ENCODE measurements around the gene ASAP3. TPM values are rescaled to one million over a fixed set of nuclear protein-coding genes. Genes with fewer than 3 reads are reported as not detected.

ASAP3 gene
- total and polyA plus RNA-seq, 2 donors (not counting 3 experiments of a cell fraction or from before 2014, with no cell fraction given), result 12.5 to 14.2 TPM

DNA sequence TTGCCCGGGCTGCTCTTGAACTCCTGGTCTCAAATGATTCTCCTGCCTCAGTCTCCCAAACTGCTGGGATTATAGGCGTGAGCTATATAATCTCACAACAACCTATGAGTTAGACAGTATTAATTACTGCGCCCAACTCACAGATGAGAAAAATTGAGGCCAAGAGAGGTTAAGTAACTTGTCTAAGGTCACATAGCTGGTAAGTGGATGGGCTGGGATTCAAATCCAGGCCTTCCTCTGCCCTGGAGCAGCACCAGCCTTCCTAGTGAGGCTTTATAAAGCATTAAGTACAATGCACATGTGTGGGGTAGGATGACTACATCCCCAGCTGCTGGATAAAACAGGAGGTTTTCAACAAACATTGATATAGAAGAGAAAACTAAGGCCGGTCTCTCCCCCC is 31.9 kb upstream of the ASAP3 start:
- no peaks in the 10 kb centered on the region for H4K20me1 ChIP-seq (replicated peaks; ENCODE audit: control insufficient read depth, extremely low read depth, insufficient read depth, low read length)
- POLR2A ChIA-PET, result no interaction called here
- TF ChIP-seq, protein P1, sequence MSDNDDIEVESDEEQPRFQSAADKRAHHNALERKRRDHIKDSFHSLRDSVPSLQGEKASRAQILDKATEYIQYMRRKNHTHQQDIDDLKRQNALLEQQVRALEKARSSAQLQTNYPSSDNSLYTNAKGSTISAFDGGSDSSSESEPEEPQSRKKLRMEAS (IDR thresholded peaks at IDR 0.05; ENCODE audit: insufficient read depth, insufficient read length), result no peak
- TF ChIP-seq POLR2AphosphoS5 (IDR thresholded peaks at IDR 0.05; ENCODE audit: insufficient read depth, low read depth, low read length) (no peak), POLR2A (IDR thresholded peaks at IDR 0.05; ENCODE audit: low read depth, low read length) (no peak), JUN (IDR thresholded peaks at IDR 0.05; ENCODE audit: borderline replicate concordance, insufficient read depth, insufficient read length, low read depth) (no peak), EZH2 (IDR thresholded peaks at IDR 0.05; ENCODE audit: borderline replicate concordance, low read depth, low read length, severe bottlenecking) (no peak), GATA2 (IDR thresholded peaks at IDR 0.05; ENCODE audit: insufficient read depth, insufficient read length, low read depth, low read length) (no peak), FOS (IDR thresholded peaks at IDR 0.05; ENCODE audit: borderline replicate concordance, insufficient read depth, low read length) (no peak), MYC (IDR thresholded peaks at IDR 0.05; ENCODE audit: low read depth, low read length) (no peak)
- TF ChIP-seq, protein P2, sequence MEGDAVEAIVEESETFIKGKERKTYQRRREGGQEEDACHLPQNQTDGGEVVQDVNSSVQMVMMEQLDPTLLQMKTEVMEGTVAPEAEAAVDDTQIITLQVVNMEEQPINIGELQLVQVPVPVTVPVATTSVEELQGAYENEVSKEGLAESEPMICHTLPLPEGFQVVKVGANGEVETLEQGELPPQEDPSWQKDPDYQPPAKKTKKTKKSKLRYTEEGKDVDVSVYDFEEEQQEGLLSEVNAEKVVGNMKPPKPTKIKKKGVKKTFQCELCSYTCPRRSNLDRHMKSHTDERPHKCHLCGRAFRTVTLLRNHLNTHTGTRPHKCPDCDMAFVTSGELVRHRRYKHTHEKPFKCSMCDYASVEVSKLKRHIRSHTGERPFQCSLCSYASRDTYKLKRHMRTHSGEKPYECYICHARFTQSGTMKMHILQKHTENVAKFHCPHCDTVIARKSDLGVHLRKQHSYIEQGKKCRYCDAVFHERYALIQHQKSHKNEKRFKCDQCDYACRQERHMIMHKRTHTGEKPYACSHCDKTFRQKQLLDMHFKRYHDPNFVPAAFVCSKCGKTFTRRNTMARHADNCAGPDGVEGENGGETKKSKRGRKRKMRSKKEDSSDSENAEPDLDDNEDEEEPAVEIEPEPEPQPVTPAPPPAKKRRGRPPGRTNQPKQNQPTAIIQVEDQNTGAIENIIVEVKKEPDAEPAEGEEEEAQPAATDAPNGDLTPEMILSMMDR (IDR thresholded peaks at IDR 0.05; ENCODE audit: extremely low read depth in 1 of 2, insufficient read depth in 1 of 2, low read depth in 1 of 2, low read length in 2 of 2), result no peak

More for the DNA sequence above, 31.9 kb upstream of the ASAP3 start:
- H3K27me3 ChIP-seq (ENCODE audit: control insufficient read depth in 2 of 2, insufficient read depth in 2 of 2, low read length in 2 of 2), result no peaks in the 10 kb centered on the region
- CTCF ChIA-PET, result interaction anchor here (0.5 to 3.3 kb wide), 3 partner anchors 16 to 142 kb away, joined by 3 to 21 read pairs (median 4); no protein-coding TSS in a partner anchor
- H3K4me3 ChIP-seq (replicated peaks in 1 of 3; ENCODE audit: insufficient read depth in 1 of 3, low read depth in 1 of 3, low read length in 3 of 3), result no peak overlapping the region
- no peaks in the 10 kb centered on the region for H3K79me2 ChIP-seq (ENCODE audit: control insufficient read depth, insufficient read depth, low read length)
- H3K4me1 ChIP-seq (ENCODE audit: control insufficient read depth, extremely low read depth, insufficient read depth, low read length), result no peaks in the 10 kb centered on the region
- no peaks in the 10 kb centered on the region for H3K9me1 ChIP-seq (replicated peaks; ENCODE audit: control insufficient read depth, extremely low read depth, insufficient read depth, low read length)
- no peak overlapping the region for H2AFZ ChIP-seq (ENCODE audit: low read depth, low read length)
- dilution Hi-C loops (cut with MboI; ENCODE audit: extremely low pct_ligation_motif_present, low sequenced_read_pairs) (no loop called here), intact Hi-C loops (cut with micrococcal nuclease) (no loop called here)
- H3K4me2 ChIP-seq (ENCODE audit: insufficient read depth, low read length), result no peak overlapping the region
- peaks cover 0 to 2% of the 10 kb centered on the region in 2 experiments for H3K36me3 ChIP-seq (ENCODE audit: control insufficient read depth in 2 of 2, extremely low read depth in 1 of 2, insufficient read depth in 2 of 2, low read length in 2 of 2)
- H3K9me3 ChIP-seq (replicated peaks; ENCODE audit: control insufficient read depth, insufficient read depth, low read length), result no peaks in the 10 kb centered on the region
- FAIRE-seq, result no peak
- no peak for DNase-seq (ENCODE audit: low read depth, low spot score)
- no peak overlapping the region for H3K9ac ChIP-seq (replicated peaks; ENCODE audit: extremely low read depth, insufficient read depth, low read length)
- BruUV-seq (replicated peaks), result no TSS peak
- H3K27ac ChIP-seq (ENCODE audit: insufficient read depth, low read depth, low read length), result no peak overlapping the region

Data from endothelial cell of umbilical vein (primary cell).